ENCODE measurements around the gene FKBP14.
"Not testable (repeated sequence)": the region's sequence is repeated elsewhere in the genome, so short reads cannot be mapped to it uniquely, and the experiment has no call there.

Gene FKBP14

DNA sequence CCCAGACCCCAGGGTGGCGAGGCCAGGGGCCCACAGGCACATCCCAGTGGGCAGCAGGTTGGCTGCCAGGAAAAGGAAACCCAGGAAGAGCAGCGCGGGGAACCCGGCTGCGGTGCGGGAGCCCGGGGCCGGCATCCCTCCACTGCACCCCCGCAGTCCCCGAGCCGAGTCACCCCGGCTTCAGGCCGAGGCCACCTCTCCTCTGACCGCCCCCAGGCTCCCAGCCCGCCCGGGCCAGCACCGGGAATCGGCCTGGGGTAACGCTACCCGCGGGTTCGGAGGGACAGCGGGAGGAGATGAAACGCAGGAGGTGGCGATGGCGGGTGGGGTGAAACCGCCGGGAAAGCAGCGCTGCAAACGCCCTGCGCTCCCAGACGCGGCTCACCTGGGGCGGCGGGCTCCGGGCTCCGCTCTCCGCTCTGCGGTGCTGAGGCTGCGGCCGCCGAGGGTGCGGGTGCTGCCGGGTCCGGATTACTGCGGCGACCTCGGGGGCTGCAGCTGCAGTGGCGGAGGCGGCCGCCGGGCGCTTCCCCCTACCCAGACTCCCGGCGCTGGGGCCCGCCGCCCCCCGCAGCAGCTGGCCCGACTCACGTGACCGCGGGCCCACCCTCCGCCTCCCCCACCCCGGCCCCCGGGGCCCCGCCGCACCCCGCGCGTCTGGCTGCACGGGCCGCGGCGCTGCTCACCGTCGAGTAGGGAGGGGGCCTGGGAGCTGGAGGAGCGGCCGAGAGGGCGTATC, 37.1 kb downstream of the FKBP14 start, which contains the start of gene SCRN1:
Gene SCRN1, minus strand, starts transcription at position 545 of the 739 bp plus-strand sequence. CDS start 20,734 bp downstream, outside the sequence.
- no peak for DNase-seq (ENCODE audit: low read depth)

GRCh38 chr7:29988424-29989256, 37.9 kb downstream of the FKBP14 start:
- no peak for DNase-seq (ENCODE audit: low read depth)

DNA sequence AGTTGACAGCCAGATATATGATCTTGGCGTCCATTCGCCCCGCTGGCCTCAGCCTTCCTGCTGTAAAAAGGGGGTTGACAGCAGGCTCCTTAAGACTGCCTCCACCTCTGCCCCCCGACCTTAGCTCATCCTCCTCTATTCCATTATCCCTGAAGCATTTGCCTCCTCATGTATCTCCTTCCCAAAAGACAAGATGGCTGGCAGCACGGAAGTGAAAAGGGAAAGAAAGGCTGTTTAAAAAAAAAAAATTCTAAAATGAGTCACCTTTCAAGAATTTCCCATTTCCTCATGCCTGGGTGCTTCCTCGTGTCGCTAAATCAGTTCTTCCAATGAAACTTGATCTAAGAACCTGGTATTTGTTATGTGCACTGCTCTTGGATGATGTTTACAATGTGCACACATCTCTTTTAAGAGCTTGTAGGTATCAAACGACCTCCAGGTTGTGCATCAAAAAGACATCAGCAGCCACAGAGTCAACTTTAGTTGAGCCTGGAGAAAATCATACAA, 38.6 kb downstream of the FKBP14 start:
- DNase-seq (ENCODE audit: low read depth), result no peak

DNA sequence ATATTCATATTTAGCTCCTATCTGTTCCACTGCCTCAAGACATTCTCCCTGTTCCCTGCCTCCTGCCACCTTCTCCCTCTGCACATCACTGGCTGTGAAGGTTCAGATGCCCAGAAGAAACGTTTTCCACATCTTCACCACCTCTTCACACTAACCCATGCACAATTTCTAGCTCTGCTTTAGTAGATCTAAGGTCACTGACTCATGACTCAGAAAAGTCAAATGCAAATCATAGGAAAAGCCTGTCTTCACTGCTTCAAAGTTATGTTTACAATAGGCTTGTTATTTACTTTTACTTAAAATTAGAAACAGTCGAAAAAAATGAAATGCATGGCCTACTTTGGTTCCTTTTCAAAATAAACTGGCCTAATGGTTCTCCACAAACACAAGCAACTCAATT, 39.4 kb downstream of the FKBP14 start:
- DNase-seq (ENCODE audit: low read depth), result no peak

DNA sequence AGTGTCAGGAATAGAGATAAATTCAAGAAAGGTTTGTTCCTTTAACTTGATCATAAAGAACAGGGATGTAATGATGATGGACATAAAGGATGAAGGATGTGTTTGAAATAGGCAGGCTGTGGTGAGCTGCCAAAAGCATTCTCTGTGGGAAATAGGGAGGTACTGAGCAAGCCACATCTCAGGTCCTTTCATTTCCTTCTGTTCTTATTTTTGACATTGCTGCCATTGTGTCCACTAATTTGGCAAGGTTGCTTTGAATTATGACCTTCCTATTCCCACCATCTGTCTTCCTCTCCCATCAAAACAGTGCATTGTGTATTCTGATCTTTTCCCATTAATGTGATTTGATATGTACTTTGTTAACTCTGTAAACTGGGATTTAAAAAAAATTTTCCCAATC, 46.4 kb downstream of the FKBP14 start:
- DNase-seq (ENCODE audit: low read depth), result no peak

GRCh38 chr7:29977886-29978651, 48.4 kb downstream of the FKBP14 start:
- no peak for DNase-seq (ENCODE audit: low read depth)

DNA sequence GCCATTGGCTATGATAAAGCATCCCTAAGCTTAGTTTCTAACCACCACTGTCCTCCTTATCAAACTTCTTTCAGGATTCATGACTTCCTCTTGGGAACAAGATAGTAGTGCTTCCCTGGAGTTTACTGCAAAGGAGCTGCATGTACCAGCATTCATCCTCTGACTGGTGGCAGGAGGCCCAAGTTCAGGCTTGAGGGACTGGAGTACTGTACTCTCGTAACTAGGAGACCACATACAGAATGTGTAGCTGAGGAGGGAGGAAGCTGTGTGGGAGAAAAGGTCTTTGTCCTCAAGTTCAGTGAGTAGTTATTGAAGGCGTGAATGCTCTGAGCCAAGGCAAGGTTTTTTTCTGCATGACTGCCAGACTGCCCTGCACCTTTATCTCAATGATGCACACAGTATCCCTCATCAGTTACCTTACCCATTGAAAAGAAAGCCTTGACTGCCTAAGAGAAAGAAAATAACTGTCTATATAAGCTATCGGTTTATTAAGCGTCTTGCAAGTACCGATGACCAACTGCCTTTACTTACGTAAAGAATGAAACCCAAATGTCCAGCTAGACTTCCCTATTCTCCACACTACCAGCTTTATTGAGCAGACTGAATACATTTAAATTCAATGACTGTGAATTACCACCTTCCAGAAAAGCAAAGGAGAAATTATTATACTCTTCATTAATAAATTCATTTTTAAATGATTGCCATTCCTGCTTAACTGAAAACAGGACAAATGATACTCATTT, 49.7 kb downstream of the FKBP14 start:
- DNase-seq (ENCODE audit: low read depth), result no peak

- DNase-seq (ENCODE audit: low read depth), result no peak
These were observed 50.2 kb downstream of the FKBP14 start for GRCh38 chr7:29976266-29976665.

GRCh38 chr7:29975561-29975960, 50.9 kb downstream of the FKBP14 start:
- DNase-seq (ENCODE audit: low read depth), result no peak

DNA sequence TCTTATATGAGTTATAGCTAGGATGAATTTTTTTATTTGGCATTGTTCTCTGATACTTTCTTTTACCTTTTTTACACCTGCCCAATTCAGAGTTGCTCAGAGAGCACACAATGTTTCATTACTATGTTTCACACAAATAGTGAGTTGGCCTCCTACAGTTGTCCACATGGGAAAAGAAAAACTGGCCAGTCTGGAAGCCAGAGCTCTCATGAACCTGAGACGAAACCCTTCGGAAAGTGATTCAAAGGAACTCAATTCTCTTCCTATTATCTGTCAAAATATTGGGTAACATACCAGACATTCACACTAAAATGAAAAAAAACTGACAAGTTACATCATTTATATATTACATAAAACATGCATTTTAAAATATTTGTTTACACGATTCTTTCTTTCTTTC, 52.2 kb downstream of the FKBP14 start:
- DNase-seq (ENCODE audit: low read depth), result no peak

DNA sequence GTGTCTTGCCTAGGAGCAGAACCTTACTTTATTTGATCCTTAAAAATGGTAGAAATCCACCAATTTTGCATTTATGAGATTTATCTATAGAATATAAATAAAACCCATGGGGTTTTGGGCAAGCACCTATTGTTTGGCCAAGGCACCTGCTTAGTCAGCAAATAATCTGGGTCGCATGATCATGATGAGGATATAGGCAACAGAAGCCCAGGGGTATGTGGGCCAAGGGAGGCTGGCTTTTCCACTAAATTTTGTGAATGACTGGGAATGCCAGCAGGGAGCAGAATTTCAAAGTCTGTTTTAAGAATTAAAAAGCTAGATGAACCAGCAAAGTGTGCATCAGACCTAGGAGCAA, 54.2 kb downstream of the FKBP14 start:
- no peak for DNase-seq (ENCODE audit: low read depth)

- DNase-seq (ENCODE audit: low read depth), result no peak
These were observed 54.8 kb downstream of the FKBP14 start for GRCh38 chr7:29971566-29972314.

GRCh38 chr7:29970158-29970557, 56.3 kb downstream of the FKBP14 start:
- no peak for DNase-seq (ENCODE audit: low read depth)

- no peak for DNase-seq (ENCODE audit: low read depth)
These were observed 56.8 kb downstream of the FKBP14 start for GRCh38 chr7:29969738-29970137.

- DNase-seq (ENCODE audit: low read depth), result no peak
These were observed 57.7 kb downstream of the FKBP14 start for GRCh38 chr7:29968683-29969395.

DNA sequence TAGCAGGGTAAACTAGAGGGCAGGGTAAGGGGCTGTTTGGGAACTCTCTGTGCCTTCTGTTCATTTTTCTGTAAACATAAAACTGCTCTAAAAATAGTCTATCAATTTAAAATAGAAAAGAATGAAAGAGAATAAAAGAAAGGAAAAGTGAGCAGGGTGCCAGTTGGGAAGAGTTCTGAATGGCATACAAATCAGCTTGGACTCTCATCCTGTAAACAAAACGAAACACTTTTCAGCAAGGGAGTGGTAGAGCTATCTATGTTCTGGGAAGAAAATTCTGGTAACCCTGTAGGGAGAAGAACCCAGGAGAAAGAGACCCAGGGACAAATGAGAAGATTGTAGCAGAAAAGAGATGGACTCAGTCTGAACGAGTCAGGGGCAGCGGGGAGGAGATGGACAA, 61.5 kb downstream of the FKBP14 start:
- no peak for DNase-seq (ENCODE audit: low read depth)

DNA sequence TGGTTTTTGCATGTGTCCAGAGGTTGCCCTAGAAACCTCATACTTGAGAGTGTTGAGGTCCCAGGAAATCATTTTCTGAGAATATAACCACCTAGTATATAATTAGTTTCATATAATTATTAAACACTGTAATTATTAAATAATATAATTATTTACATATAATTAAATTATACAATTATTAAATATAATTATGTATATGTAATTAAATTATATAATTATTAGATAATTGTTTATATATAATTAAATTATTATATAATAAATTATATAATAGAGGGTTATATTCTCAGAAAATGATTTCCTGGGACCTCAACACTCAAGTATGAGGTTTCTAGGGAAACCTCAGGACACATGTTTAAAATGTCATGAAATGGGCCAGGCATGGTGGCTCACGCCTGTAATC, 64.5 kb downstream of the FKBP14 start:
- no peak for DNase-seq (ENCODE audit: low read depth)

GRCh38 chr7:29961611-29962010, 64.9 kb downstream of the FKBP14 start:
- DNase-seq (ENCODE audit: low read depth), result not testable (repeated sequence)

Measured in T-helper 22 cell (primary cell).